CD4-positive, alpha-beta T cell treated with Interleukin-15 for 1 hour (primary cell): ENCODE results near the gene FEZ2.

ENCODE experiments used
- DNase-seq: peaks from one replicate; pipeline ENCODE4 v3.0.0-alpha.2; 2020

Gene FEZ2

DNA sequence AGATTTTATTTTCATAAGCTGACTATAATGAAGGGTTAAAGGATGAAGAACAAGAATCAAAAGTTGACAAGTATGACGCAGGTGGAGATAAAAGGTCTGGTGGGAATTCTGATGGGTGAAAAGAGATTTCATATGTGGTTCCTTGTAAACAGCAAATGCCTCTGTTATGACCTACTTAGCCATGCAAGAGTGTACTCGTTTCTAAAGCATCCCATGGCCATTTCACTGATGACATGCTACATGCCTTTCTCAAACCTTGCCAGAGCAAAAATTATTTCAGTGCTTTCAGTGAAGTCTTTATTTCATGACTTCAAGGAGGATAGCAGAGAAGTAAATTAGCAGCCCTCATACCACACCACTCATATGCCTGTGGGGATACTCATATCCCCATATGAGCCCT is 71.7 kb downstream of the FEZ2 start:
- no peak for DNase-seq

DNA sequence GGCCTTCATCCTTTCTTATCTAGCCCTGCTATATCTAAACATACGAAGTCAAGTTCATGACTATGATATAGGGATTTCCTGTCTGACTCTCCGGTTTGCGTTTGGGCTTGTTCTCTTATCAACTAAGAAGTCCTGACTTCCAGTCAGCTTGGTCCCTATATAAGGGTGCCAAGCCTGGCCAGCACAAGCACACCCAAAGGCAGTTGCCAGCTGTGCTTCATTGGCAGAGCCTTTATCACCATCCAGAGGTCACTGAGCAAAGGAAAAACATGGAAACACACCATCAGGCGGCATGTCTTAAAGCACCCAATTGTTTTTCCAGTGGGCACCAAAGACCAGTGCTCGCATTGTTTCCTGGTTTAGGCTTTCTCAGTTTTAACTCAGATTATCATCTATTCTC is 72.7 kb downstream of the FEZ2 start:
- no peak for DNase-seq

- no peak for DNase-seq
Observed at GRCh38 chr2:36523153-36523552, 74.8 kb downstream of the FEZ2 start.

DNA sequence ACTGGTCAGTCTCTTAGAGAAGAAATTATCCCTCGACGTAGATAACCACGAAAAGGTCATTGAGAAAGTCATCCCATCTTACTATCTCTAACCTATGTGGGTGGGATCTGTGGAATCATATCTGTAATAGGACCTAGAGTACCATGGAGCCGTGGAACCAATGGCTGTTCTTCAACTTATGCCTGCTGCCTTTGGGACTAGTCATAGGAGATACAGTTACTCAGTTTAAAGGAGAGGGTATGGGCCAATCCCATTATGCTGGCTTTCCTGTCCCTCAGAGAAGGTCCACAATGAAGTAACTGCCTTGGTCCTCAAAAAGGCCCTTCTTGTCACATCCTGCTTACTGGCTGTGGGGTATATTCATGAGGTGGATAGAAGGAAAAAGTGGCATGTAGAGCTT is 77.5 kb downstream of the FEZ2 start:
- no peak for DNase-seq

- no peak for DNase-seq
Observed at GRCh38 chr2:36516136-36516870, 81.7 kb downstream of the FEZ2 start.

- no peak for DNase-seq
Observed at GRCh38 chr2:36515538-36515937, 82.4 kb downstream of the FEZ2 start.

GRCh38 chr2:36513661-36514060 is 84.3 kb downstream of the FEZ2 start:
- no peak for DNase-seq

DNA sequence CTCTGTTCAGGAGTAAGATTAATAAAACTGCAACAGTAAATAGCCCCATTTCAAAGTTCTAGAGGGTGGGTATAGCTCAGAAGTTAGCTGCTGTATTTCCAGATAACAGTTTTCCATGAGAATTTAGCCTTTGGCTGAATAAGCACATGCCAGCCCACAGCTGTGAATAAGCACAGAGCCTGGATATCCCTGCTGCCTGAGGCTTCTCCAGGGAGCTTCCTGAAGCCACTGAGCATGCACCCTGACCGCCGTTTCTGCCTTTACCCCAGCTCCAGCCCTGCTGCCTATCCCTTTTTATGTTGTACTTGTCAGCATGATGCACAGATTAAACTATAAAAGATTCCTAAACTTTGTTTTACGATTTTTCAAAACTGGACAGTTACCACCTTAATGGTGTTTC is 85.3 kb downstream of the FEZ2 start:
- DNase-seq = no peak

DNA sequence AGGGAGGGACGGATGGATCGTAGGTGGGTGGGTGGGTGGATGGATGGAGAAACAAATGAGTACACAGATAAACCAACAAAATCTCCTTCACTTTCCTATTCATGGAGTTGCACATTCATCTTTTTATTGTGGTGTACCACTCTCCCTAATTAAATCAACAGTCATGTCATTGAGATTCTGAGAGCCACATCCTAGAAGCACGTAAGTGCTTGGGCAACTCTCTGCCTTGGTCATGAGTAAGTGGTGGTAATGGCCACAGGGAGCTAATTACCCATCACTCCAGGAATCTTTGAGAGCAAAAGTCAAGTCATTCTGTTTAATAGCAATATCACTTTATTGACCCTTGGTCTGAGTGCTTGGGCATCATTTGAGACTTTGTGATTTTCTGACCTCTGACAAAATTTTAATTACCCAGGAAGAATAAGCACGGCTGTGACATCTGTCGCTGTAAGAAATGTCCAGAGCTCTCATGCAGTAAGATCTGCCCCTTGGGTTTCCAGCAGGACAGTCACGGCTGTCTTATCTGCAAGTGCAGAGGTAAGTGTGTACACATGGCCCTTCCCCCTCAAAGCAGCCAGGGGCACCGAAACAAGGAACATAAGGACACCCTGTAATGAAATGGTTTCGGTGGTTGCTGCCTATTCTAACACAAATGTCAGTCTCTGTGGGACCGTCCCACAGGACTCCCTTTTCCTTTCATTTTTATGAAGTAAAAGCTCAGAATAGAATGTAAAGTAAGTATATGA is 85.9 kb downstream of the FEZ2 start:
- no peak for DNase-seq

DNA sequence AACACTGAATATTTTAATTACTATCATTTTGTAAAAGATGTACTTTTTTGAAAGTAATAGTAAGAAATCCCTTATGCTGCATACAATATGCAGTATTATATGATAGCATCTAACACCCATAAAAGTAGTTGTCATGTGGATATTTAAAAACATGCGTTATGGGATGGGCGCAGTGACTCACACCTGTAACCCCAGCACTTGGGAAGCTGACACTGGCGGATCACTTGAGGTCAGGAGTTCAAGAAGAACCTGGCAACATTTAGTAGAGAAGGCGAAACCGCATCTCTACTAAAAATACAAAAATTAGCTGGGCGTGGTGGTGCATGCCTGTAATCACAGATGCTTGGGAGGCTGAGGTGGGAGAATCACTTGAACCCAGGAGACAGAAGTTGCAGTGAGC is 88.9 kb downstream of the FEZ2 start:
- no peak for DNase-seq

DNA sequence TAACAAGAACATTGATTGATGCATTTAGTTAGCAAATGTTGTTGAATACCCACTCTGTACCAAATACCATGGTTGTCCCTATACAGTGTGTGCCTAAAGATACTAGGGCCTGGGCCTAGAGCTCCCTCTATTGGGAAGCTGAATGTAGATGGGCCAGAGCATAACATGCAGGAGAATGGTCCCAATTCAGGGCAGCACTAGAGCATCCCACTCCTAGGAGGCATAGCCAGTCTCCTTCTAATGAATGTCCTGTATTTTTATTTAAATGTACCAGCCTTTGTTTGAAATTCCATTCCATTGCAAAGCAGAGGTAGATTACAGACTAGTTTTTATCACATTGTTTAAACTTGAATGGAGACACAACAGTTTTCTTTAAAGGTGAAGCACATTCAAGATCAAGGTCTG is 90.6 kb downstream of the FEZ2 start:
- peak; percentile 21 for DNase-seq
